BLaER1 (cell line): ENCODE measurements around the gene EIF2A.

Experiments used
- H3K27ac ChIP-seq: shearing (Covaris generic); formaldehyde crosslinking; 2 replicates; pipeline ENCODE4 v1.8.1; 2022
- H3K27me3 ChIP-seq: shearing (Covaris generic); formaldehyde crosslinking; 2 replicates; pipeline ENCODE4 v1.8.1; 2022
- H3K36me3 ChIP-seq: shearing (Covaris generic); formaldehyde crosslinking; 2 replicates; pipeline ENCODE4 v1.8.1; 2022
- H3K4me1 ChIP-seq: shearing (Covaris generic); formaldehyde crosslinking; 2 replicates; pipeline ENCODE4 v1.8.1; 2022
- H3K4me2 ChIP-seq: shearing (Covaris generic); formaldehyde crosslinking; 2 replicates; pipeline ENCODE4 v1.8.1; 2022
- H3K4me3 ChIP-seq: shearing (Covaris generic); formaldehyde crosslinking; 2 replicates; pipeline ENCODE4 v1.8.1; 2022
- H3K9ac ChIP-seq: shearing (Covaris generic); formaldehyde crosslinking; 2 replicates; pipeline ENCODE4 v1.8.1; 2022
- H3K9me3 ChIP-seq: shearing (Covaris generic); formaldehyde crosslinking; 2 replicates; pipeline ENCODE4 v1.8.1; 2022
- H4K20me1 ChIP-seq: shearing (Covaris generic); formaldehyde crosslinking; 2 replicates; pipeline ENCODE4 v1.8.1; 2022
- Cebpa-rat ChIP-seq: shearing (Covaris generic); IDR thresholded peaks from 2 replicates; pipeline ENCODE4 v1.8.1; 2022

Gene EIF2A

DNA sequence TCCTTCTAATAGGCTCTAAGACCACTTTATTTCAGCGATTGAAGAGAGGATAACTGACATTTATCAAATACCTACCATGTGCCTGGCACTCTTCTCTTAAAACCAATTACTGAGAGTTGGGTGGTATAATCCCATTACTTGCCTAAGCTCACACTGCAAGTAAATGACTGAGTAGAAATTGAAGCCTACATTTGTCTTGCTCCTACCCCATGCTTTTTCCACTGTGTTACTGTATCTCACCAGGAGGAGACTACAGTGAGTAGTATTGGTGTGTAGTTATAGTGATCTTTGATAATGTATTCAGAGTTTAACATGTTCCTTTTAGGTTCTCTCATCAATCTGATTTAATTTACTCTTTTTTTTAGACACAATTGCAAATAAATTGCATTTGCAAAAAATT, 20.7 kb downstream of the EIF2A start:
- no peaks in the 10 kb centered on the region for H3K9me3 ChIP-seq
- H3K4me2 ChIP-seq: no peak overlapping the region
- no peaks in the 10 kb centered on the region for H3K27me3 ChIP-seq
- no peak overlapping the region for H3K27ac ChIP-seq
- no peaks in the 10 kb centered on the region for H3K4me1 ChIP-seq
- peaks cover 80% of the 10 kb centered on the region for H3K36me3 ChIP-seq
- no peaks in the 10 kb centered on the region for H4K20me1 ChIP-seq
- H3K9ac ChIP-seq: no peak overlapping the region
- H3K4me3 ChIP-seq: no peak overlapping the region
- no peak for TF ChIP-seq Cebpa-rat

DNA sequence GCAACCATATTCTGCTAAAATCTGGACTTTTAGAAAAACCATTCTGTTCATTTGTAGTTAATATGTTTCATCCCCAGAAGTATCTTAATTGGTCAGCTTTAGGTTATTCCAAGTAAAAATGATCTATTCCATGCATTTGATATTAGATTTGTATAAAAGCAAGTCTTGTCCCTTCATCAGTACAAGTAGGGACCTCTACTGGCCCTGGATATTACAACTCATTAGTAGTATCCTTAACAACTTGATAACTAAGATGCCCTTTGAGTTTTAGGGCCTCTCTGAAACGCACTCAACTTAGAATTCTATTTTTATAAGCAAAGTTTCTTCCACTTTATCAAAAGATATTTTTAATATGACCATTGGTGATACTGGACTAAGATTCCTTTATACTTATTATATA, 31.3 kb downstream of the EIF2A start:
- Histone ChIP-seq H3K9me3 (no peaks in the 10 kb centered on the region), H3K9ac (no peak overlapping the region), H3K36me3 (peaks cover 90% of the 10 kb centered on the region), H3K4me3 (no peak overlapping the region), H3K27ac (no peak overlapping the region), H3K27me3 (no peaks in the 10 kb centered on the region), H3K4me1 (no peaks in the 10 kb centered on the region), H4K20me1 (peaks cover 24% of the 10 kb centered on the region), H3K4me2 (no peak overlapping the region)
- TF ChIP-seq Cebpa-rat: no peak

DNA sequence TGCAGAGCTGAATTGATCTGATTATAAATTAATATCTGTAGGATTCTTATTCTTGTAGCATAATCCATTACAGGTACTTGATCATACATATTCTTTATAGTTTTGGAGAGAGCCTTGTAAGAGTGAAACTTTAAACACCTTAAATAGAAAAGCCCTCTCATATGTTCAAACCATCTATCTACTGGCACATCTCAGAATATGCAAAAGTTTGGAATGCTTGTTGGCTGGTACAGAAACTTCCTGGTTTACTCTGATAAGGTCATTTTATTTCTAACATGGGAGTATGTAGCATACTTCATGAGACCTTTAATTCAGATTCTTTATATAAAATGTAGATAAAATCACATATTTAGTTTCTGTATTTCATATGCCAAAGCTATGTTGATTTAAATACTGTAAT, 34.6 kb downstream of the EIF2A start:
- H3K27me3 ChIP-seq: no peaks in the 10 kb centered on the region
- H4K20me1 ChIP-seq: peaks cover 17% of the 10 kb centered on the region
- no peaks in the 10 kb centered on the region for H3K4me1 ChIP-seq
- H3K36me3 ChIP-seq: peaks cover 89% of the 10 kb centered on the region
- H3K4me2 ChIP-seq: no peak overlapping the region
- H3K27ac ChIP-seq: no peak overlapping the region
- no peak overlapping the region for H3K4me3 ChIP-seq
- H3K9ac ChIP-seq: no peak overlapping the region
- no peaks in the 10 kb centered on the region for H3K9me3 ChIP-seq
- TF ChIP-seq Cebpa-rat: no peak

DNA sequence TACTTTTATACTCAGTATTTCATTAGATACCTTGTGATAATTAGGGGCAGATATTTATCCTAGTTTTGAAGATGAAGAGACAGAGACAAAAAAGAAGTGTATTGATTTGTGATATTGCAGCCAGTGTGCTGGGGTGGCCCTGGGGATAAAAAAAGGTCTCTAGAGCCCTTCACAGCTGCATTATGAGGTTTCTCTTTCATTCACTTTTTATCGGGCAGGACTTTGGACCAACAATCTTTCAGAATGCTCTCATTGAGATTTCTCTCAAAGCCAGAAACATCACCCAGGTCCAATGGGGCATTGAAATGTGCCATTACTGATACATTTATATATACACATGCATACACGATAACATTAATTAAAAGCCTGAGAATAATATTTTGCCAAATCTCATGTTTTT, 36.0 kb downstream of the EIF2A start:
- H3K4me1 ChIP-seq: no peaks in the 10 kb centered on the region
- no peaks in the 10 kb centered on the region for H3K27me3 ChIP-seq
- H3K36me3 ChIP-seq: peaks cover 75% of the 10 kb centered on the region
- H3K4me3 ChIP-seq: no peak overlapping the region
- no peaks in the 10 kb centered on the region for H3K9me3 ChIP-seq
- no peak for TF ChIP-seq Cebpa-rat
- no peak overlapping the region for H3K4me2 ChIP-seq
- no peak overlapping the region for H3K27ac ChIP-seq
- H4K20me1 ChIP-seq: peaks cover 12% of the 10 kb centered on the region
- H3K9ac ChIP-seq: no peak overlapping the region

DNA sequence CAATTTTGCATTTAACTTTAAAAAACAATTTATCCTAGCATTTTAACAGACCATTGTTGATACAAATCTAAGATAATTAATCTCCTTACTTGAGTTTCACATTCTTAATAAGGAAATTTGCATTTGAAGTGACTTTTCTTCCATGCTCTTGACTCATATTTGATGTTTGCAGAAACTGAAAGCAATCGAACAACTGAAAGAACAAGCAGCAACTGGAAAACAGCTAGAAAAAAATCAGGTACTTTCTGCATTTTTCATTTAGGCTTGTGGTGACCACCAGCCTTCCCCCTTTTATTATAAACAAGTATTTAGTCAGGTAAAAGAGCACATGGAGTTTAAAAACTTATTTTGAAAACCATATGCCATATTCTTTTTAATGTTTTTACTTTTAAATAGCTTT, 36.4 kb downstream of the EIF2A start:
- Histone ChIP-seq H3K27me3 (no peaks in the 10 kb centered on the region), H3K4me3 (no peak overlapping the region), H3K9ac (no peak overlapping the region), H3K4me1 (no peaks in the 10 kb centered on the region), H3K4me2 (no peak overlapping the region), H3K9me3 (no peaks in the 10 kb centered on the region), H3K36me3 (peaks cover 71% of the 10 kb centered on the region), H3K27ac (no peak overlapping the region), H4K20me1 (peaks cover 12% of the 10 kb centered on the region; the same call in 1 of the 2 replicates)
- no peak for TF ChIP-seq Cebpa-rat

DNA sequence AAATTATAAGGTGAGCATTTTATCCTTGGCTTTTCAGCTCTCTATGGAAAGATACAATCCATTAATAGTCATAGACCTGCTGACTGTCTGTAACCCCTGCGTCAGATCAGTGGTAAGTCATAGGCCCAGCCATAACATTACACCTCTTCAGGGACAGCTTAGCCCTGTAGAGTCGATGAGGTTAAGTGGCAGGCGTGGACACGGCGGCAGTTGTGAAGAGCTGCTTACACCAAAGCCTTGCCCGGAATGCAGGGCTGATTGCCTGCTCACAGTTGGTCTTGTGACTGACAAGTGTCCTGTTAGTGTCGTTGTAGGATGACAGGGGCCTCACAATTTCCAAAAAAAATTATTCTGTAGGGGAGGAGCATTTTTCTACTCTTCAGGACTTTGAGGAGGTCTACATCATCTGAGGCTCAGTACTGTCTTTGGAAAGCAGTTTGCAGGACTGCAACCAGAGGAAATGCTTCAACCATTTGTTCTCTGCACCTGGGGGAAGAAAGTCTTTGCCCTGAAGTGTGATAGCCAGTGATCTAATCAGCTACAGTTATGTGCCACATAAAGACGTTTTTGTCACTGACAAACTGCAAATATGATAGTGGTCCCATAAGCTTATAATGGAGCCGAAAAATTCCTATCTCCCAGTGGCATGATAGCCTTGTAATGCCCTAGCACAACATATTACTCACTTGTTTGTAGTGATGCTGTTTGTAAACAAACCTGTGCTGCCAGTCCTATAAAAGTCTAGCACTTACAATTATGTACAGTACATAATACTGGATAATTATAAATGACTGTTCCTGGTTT, 41.6 kb downstream of the EIF2A start:
- H3K27ac ChIP-seq: no peak overlapping the region
- H3K9ac ChIP-seq: no peak overlapping the region
- H3K36me3 ChIP-seq: peaks cover 26% of the 10 kb centered on the region
- H3K9me3 ChIP-seq: no peaks in the 10 kb centered on the region
- no peaks in the 10 kb centered on the region; the same call in 1 of the 2 replicates for H4K20me1 ChIP-seq
- no peak overlapping the region for H3K4me3 ChIP-seq
- H3K4me2 ChIP-seq: no peak overlapping the region
- no peaks in the 10 kb centered on the region for H3K27me3 ChIP-seq
- TF ChIP-seq Cebpa-rat: no peak
- H3K4me1 ChIP-seq: no peaks in the 10 kb centered on the region

DNA sequence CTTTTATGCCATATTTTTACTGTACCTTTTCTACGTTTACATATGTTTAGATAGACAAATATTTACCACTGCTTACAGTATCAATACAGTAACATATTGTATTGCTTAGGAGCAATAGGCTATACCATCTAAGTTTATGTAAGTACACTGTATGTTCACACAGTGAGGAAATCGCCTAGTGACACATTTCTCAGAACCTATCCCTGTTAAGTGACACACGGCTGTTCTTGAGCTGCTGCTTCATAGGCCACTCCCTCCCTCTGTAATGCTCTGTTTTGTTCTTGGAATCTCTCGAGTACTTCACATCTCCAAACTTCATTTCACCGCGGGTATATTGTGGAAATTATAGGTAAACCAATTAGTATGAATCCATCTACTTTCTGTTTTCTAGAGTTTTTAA, 43.2 kb downstream of the EIF2A start:
- no peak overlapping the region for H3K9ac ChIP-seq
- H3K9me3 ChIP-seq: no peaks in the 10 kb centered on the region
- TF ChIP-seq Cebpa-rat: no peak
- peaks cover 12% of the 10 kb centered on the region for H3K36me3 ChIP-seq
- no peaks in the 10 kb centered on the region for H3K27me3 ChIP-seq
- no peaks in the 10 kb centered on the region for H3K4me1 ChIP-seq
- no peak overlapping the region for H3K4me3 ChIP-seq
- H4K20me1 ChIP-seq: no peaks in the 10 kb centered on the region; the same call in 1 of the 2 replicates
- H3K27ac ChIP-seq: no peak overlapping the region
- H3K4me2 ChIP-seq: no peak overlapping the region

DNA sequence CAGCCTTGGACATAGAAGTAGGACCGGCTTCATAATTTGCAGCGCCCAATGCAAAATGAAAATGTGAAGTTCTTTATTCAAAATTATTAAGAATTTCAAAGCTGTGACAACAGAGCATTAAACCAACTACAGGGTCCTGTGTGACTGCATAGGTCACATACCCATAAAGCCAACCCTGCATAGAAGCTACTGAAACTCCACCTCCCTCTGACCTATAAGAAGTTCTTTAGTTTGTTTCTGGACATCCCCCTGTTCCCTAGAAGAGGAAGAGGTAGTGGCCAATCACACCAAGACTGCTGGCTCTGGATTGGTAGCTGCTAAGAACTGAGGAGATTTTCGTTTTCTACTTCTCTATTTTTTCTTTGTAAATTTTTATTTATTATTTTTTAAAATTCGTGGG, 47.6 kb downstream of the EIF2A start:
- no peak overlapping the region for H3K4me3 ChIP-seq
- no peak overlapping the region for H3K9ac ChIP-seq
- H3K27ac ChIP-seq: no peak overlapping the region
- no peaks in the 10 kb centered on the region for H3K9me3 ChIP-seq
- no peak for TF ChIP-seq Cebpa-rat
- no peak overlapping the region for H3K4me2 ChIP-seq
- no peaks in the 10 kb centered on the region for H3K36me3 ChIP-seq
- H3K4me1 ChIP-seq: peaks cover 17% of the 10 kb centered on the region
- no peaks in the 10 kb centered on the region for H3K27me3 ChIP-seq
- no peaks in the 10 kb centered on the region for H4K20me1 ChIP-seq

DNA sequence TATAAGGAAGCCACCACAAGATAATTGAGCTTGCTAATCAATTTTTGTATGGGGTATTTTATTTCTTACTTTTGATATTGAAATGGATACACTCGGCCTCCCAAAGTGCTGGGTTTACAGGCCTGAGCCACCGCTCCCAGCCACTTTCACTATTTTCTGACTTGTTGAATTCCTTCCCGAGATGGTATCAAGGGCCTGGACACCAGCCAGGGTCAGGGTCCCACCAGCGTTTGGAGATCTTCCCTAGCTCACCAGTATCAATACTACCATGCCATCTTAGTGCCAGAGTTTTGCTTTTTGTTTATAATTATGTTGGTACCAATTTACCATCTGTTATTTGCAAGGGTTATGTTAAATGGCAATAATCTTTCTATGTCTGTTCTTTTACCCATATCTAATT, 51.1 kb downstream of the EIF2A start:
- H3K27me3 ChIP-seq: no peaks in the 10 kb centered on the region
- H3K4me1 ChIP-seq: peaks cover 47% of the 10 kb centered on the region
- no peaks in the 10 kb centered on the region for H3K9me3 ChIP-seq
- H3K36me3 ChIP-seq: no peaks in the 10 kb centered on the region
- TF ChIP-seq Cebpa-rat: no peak
- H3K4me2 ChIP-seq: no peak overlapping the region
- no peak overlapping the region for H3K27ac ChIP-seq
- H4K20me1 ChIP-seq: no peaks in the 10 kb centered on the region
- H3K4me3 ChIP-seq: no peak overlapping the region
- H3K9ac ChIP-seq: no peak overlapping the region

DNA sequence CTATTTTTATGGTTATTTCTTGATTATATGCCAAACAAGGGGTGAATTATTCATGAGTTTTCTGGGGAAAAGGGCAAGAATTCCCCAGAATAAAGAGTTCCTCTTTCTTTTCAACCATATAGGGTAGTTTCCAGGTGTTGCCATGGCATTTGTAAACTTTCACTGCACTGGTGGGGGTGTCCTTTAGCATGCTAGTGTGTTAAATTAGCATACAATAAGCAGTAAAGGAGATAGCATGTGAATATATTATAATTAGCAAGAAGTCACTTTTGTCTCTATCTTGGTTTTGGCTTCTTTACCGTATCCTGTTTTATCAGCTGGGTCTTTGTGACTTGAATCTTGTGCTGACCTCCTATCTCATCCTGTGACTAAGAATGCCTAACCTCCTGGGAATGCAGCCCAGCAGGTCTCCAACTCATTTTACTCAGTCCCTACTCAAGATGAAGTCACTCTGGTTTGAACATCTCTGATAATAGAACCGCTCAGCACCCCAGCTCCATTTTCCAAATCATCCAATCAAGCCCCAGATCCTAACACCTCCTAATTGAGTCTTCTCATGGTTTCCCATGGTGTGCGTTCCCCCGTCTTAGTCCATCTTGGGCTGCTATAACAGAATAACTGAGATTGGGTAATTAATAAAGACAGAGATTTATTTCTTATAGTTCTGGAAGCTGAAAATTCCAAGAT, 53.2 kb downstream of the EIF2A start:
- no peaks in the 10 kb centered on the region for H3K9me3 ChIP-seq
- H4K20me1 ChIP-seq: peaks cover 13% of the 10 kb centered on the region
- H3K4me1 ChIP-seq: peaks cover 52% of the 10 kb centered on the region
- no peaks in the 10 kb centered on the region for H3K27me3 ChIP-seq
- no peaks in the 10 kb centered on the region for H3K36me3 ChIP-seq
- no peak for TF ChIP-seq Cebpa-rat
- H3K4me2 ChIP-seq: peak overlapping the region; percentile 79
- no peak overlapping the region for H3K4me3 ChIP-seq
- H3K9ac ChIP-seq: no peak overlapping the region
- peak overlapping the region; percentile 46 for H3K27ac ChIP-seq
